ENCODE measurements around the gene ARG1. TPM values are rescaled to one million over a fixed set of nuclear protein-coding genes. Genes with fewer than 3 reads are reported as not detected.

ARG1 gene
- total RNA-seq, 6 experiments from 2014 or later, result not detected

GRCh38 chr6:131545317-131545716 lies 27.7 kb upstream of the ARG1 start:
- Mint-ChIP-seq H3K36me3 (ENCODE audit: low read depth) (no peaks in the 10 kb centered on the region), H3K4me1 (ENCODE audit: low read depth) (no peaks in the 10 kb centered on the region), H3K4me3 (no peak overlapping the region), H3K27me3 (ENCODE audit: insufficient read depth) (peaks cover 32% of the 10 kb centered on the region), H3K27ac (no peak overlapping the region), H3K9me3 (no peaks in the 10 kb centered on the region)
- DNase-seq, result no peak
- TF ChIP-seq CTCF (IDR thresholded peaks at IDR 0.05), result no peak

- Mint-ChIP-seq H3K27ac (no peak overlapping the region), H3K9me3 (no peaks in the 10 kb centered on the region), H3K4me1 (ENCODE audit: low read depth) (no peaks in the 10 kb centered on the region), H3K27me3 (ENCODE audit: insufficient read depth) (peaks cover 27% of the 10 kb centered on the region), H3K4me3 (no peak overlapping the region), H3K36me3 (ENCODE audit: low read depth) (no peaks in the 10 kb centered on the region)
- no peak for TF ChIP-seq CTCF (IDR thresholded peaks at IDR 0.05)
- DNase-seq, result no peak
These were observed 25.5 kb upstream of the ARG1 start for GRCh38 chr6:131547488-131547887.

- Mint-ChIP-seq H3K27ac (no peak overlapping the region), H3K27me3 (ENCODE audit: insufficient read depth) (peaks cover 20% of the 10 kb centered on the region), H3K36me3 (ENCODE audit: low read depth) (no peaks in the 10 kb centered on the region), H3K9me3 (no peaks in the 10 kb centered on the region), H3K4me1 (ENCODE audit: low read depth) (no peaks in the 10 kb centered on the region), H3K4me3 (no peak overlapping the region)
- no peak for DNase-seq
- no peak for TF ChIP-seq CTCF (IDR thresholded peaks at IDR 0.05)
These were observed 24.6 kb upstream of the ARG1 start for GRCh38 chr6:131548441-131548840.

- H3K4me3 Mint-ChIP-seq, result no peak overlapping the region
- DNase-seq, result no peak
- no peaks in the 10 kb centered on the region for H3K9me3 Mint-ChIP-seq
- H3K4me1 Mint-ChIP-seq (ENCODE audit: low read depth), result no peaks in the 10 kb centered on the region
- H3K27ac Mint-ChIP-seq, result no peak overlapping the region
- TF ChIP-seq CTCF (IDR thresholded peaks at IDR 0.05), result no peak
- peaks cover 20% of the 10 kb centered on the region for H3K27me3 Mint-ChIP-seq (ENCODE audit: insufficient read depth)
- no peaks in the 10 kb centered on the region for H3K36me3 Mint-ChIP-seq (ENCODE audit: low read depth)
These were observed 23.2 kb upstream of the ARG1 start for GRCh38 chr6:131549811-131550210.

GRCh38 chr6:131551902-131552301 lies 21.1 kb upstream of the ARG1 start:
- DNase-seq, result no peak
- Mint-ChIP-seq H3K9me3 (no peaks in the 10 kb centered on the region), H3K4me3 (no peak overlapping the region), H3K27ac (no peak overlapping the region), H3K27me3 (ENCODE audit: insufficient read depth) (peaks cover 13% of the 10 kb centered on the region), H3K4me1 (ENCODE audit: low read depth) (no peaks in the 10 kb centered on the region), H3K36me3 (ENCODE audit: low read depth) (no peaks in the 10 kb centered on the region)
- TF ChIP-seq CTCF (IDR thresholded peaks at IDR 0.05), result no peak

- H3K4me1 Mint-ChIP-seq (ENCODE audit: low read depth), result no peaks in the 10 kb centered on the region
- no peaks in the 10 kb centered on the region for H3K36me3 Mint-ChIP-seq (ENCODE audit: low read depth)
- no peak overlapping the region for H3K27ac Mint-ChIP-seq
- DNase-seq, result no peak
- H3K9me3 Mint-ChIP-seq, result no peaks in the 10 kb centered on the region
- H3K27me3 Mint-ChIP-seq (ENCODE audit: insufficient read depth), result peaks cover 6% of the 10 kb centered on the region
- H3K4me3 Mint-ChIP-seq, result no peak overlapping the region
- no peak for TF ChIP-seq CTCF (IDR thresholded peaks at IDR 0.05)
These were observed 20.5 kb upstream of the ARG1 start for GRCh38 chr6:131552572-131552971.

All from HFFc6 (cell line).